ENCODE measurements around the gene CDH26.

- TF ChIP-seq EZH2 (IDR thresholded peaks at IDR 0.05; ENCODE audit: borderline replicate concordance, low read depth, low read length, severe bottlenecking) (no peak), CTCF (IDR thresholded peaks at IDR 0.05; ENCODE audit: borderline replicate concordance, extremely low read depth, low read length, poor library complexity, severe bottlenecking) (peak; percentile 44)
These were observed 92.1 kb downstream of the CDH26 start for GRCh38 chr20:60050193-60050947.

All from DND-41 (cell line).